KG1 (cell line): Measurements from ENCODE around the gene CLK1.
A peak's percentile ranks its signal among the peaks of the same experiment; 100 is the strongest.
"Not testable (repeated sequence)": the region's sequence is repeated elsewhere in the genome, so short reads cannot be mapped to it uniquely, and the experiment has no call there.

Source experiments
- DNase-seq: peaks from one replicate; lab custom pipeline; 2025; lab: John Stamatoyannopoulos, UW

The CLK1 gene

GRCh38 chr2:200864176-200865034 is at the start of gene CLK1:
TSS of gene CLK1 (minus strand) at chr2:200864658. CDS start at chr2:200861862, 2,796 bp downstream.
- DNase-seq: peak; percentile 88

- no peak for DNase-seq
Measured at GRCh38 chr2:200913654-200914053, 49.2 kb upstream of the CLK1 start.

- DNase-seq: no peak
Measured at GRCh38 chr2:200909958-200910357, 45.5 kb upstream of the CLK1 start.

GRCh38 chr2:200905618-200906296 is 41.3 kb upstream of the CLK1 start:
- peak; percentile 33 for DNase-seq

- DNase-seq: peak; percentile 81
Measured at GRCh38 chr2:200901459-200902072, 37.1 kb upstream of the CLK1 start.

GRCh38 chr2:200899482-200899881 is 35.0 kb upstream of the CLK1 start:
- DNase-seq: no peak

- peak; percentile 98 for DNase-seq
Measured at GRCh38 chr2:200888704-200889625, 24.5 kb upstream of the CLK1 start, which contains the start of the genes NIF3L1 and PPIL3. TSS of gene NIF3L1 (plus strand) at chr2:200889371. CDS start at chr2:200891944, 2,573 bp downstream. TSS of gene PPIL3 (minus strand) at chr2:200889077. CDS start at chr2:200887615, 1,462 bp downstream.

- DNase-seq: not testable (repeated sequence)
Measured at GRCh38 chr2:200881715-200882249, 17.3 kb upstream of the CLK1 start.

- DNase-seq: no peak
Measured at GRCh38 chr2:200878289-200878880, 13.9 kb upstream of the CLK1 start.

- no peak for DNase-seq
Measured at GRCh38 chr2:200877443-200877842, 13.0 kb upstream of the CLK1 start.

- DNase-seq: no peak
Measured at GRCh38 chr2:200873560-200873959, 9.1 kb upstream of the CLK1 start.

GRCh38 chr2:200871151-200871550 is 6.7 kb upstream of the CLK1 start:
- no peak for DNase-seq

- DNase-seq: no peak
Measured at GRCh38 chr2:200869014-200869413, 4.6 kb upstream of the CLK1 start.

- DNase-seq: no peak
Measured at GRCh38 chr2:200863782-200864175, 679 bp downstream of the CLK1 start.

- DNase-seq: no peak
Measured at GRCh38 chr2:200862532-200863000, 1.9 kb downstream of the CLK1 start.

GRCh38 chr2:200861617-200862155 is 2.8 kb downstream of the CLK1 start:
- DNase-seq: no peak

GRCh38 chr2:200860092-200860795 is 4.2 kb downstream of the CLK1 start:
- DNase-seq: no peak

- DNase-seq: no peak
Measured at GRCh38 chr2:200856806-200857205, 7.7 kb downstream of the CLK1 start.

- DNase-seq: no peak
Measured at GRCh38 chr2:200852605-200853004, 11.9 kb downstream of the CLK1 start.
